Measurements from ENCODE around the gene REXO1. TPM values are rescaled to one million over a fixed set of nuclear protein-coding genes. Genes with fewer than 3 reads are reported as not detected.

The REXO1 gene
- total and polyA plus RNA-seq, 2 of the 8 experiments (the other 6 are each of a cell fraction or from before 2014, with no cell fraction given): 42.4 to 44.3 TPM

DNA sequence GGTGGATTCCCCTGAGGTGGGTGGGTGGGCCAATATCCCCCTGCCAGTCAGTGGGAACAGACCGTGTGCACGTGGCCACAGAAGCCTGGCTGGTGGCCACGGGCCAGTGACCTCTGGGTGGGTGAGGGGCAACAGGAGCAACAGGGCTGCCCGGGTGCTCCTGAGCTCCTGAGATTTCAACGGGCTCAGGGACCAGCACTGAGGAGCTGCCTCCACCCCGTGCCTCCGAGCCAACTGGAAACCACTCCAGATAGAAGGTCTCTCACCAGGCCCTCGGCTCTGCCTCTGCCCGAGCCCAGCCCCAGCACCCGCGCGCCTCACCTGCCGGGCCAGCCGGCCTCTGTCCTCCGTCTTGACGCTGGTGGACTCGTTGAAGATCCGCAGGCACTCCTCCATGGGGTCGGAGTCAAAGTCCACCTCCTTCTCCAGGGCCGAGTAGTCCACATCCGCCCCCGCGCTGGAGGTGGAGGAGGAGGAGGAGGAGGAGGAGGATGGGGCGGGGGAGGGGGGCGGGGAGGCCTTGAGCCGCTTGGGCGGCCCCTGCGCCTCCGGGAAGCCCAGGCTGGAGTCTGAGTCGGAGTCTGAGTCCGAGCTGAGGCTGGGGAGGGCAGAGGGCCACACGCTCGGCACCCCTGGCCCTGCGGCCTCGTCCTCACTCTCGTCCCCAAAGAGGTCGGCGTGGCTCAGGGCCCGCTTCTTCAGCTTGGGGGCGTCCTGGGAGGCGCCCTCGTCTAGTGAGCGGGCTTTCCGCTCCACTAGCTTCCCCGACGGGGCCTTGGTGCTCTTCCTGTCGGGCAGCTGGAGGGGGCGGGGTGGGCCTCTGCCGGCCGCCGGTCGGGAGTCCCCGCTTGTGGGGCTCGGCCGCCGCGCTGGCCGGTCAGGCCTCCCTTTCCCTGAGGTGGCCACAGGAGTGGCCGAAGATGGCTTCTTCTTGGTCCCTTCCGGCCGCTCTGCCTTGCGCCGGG is 21.4 kb downstream of the REXO1 start:
- H2BK20ac ChIP-seq (ENCODE audit: low read length): no peak overlapping the region
- peak overlapping the region; percentile 46; the same call in 1 of the 2 replicates for H2BK15ac ChIP-seq (ENCODE audit: low read length)
- H3K9me3 ChIP-seq (ENCODE audit: insufficient read depth in 2 of 2, low read depth in 1 of 2, low read length in 1 of 2): no peaks in the 10 kb centered on the region
- no peak overlapping the region; the same call in 1 of the 2 replicates for H2AK5ac ChIP-seq (ENCODE audit: low read depth, low read length)
- H3K27ac ChIP-seq (ENCODE audit: low read depth, low read length): 0 out of 2 replicates have a peak overlapping the region, but pooled peaks have one; percentile 34
- H3K79me1 ChIP-seq (ENCODE audit: low read depth, low read length): peaks cover 6% of the 10 kb centered on the region
- H3K23me2 ChIP-seq (ENCODE audit: low read depth, low read length): peaks cover 2% of the 10 kb centered on the region; the same call in 1 of the 2 replicates
- peak overlapping the region; percentile 83 for H4K8ac ChIP-seq (ENCODE audit: extremely low read depth, insufficient read depth, low read length)
- 75% methylated on average over 42 of the region's 63 CpGs; no CpG with 5 or more reads in 1 of the 2 experiments for WGBS, 2 experiments (ENCODE audit: extremely low coverage in 1 of 2, insufficient coverage in 1 of 2, insufficient read length in 1 of 2, insufficient replicate concordance in 2 of 2, low coverage in 1 of 2, low lambda C conversion rate in 2 of 2, missing lambda C conversion rate in 1 of 2)
- peak overlapping the region; percentile 87 for H3K18ac ChIP-seq (ENCODE audit: extremely low read depth, low read length)
- ChIA-PET POLR2A (ENCODE audit: partially characterized antibody) (interaction anchor here (0.6 to 1.6 kb wide), 8 partner anchors 9 to 451 kb away, joined by 3 to 5 read pairs (median 3); no protein-coding TSS in a partner anchor), CTCF (ENCODE audit: partially characterized antibody) (interaction anchor here (0.6 to 16.5 kb wide), 37 partner anchors 9 to 434 kb away, joined by 3 to 228 read pairs (median 4); no protein-coding TSS in a partner anchor)
- H2BK5ac ChIP-seq (ENCODE audit: low read depth, low read length): peak overlapping the region; percentile 78; the same call in 1 of the 2 replicates
- peaks cover 3 to 17% (median 4%) of the 10 kb centered on the region in 4 experiments; a peak in 3 of 8 replicates for H3K36me3 ChIP-seq (ENCODE audit: control insufficient read depth in 2 of 4, insufficient read depth in 4 of 4, low read length in 3 of 4)
- H3K4ac ChIP-seq (replicated peaks; ENCODE audit: insufficient read length, low read depth, low read length): peak overlapping the region; percentile 85
- H3K14ac ChIP-seq (ENCODE audit: insufficient read length): no peak overlapping the region
- no peak overlapping the region for H3K23ac ChIP-seq (ENCODE audit: insufficient read length)
- peaks cover 0 to 7% of the 10 kb centered on the region in 2 experiments for H4K20me1 ChIP-seq (replicated peaks in 1 of 2; ENCODE audit: control insufficient read depth in 1 of 2, insufficient read depth in 2 of 2, low read length in 2 of 2)
- FAIRE-seq (no peak), DNase-seq (ENCODE audit: low read depth in 1 of 2, low spot score in 2 of 2) (peak in 1 of 2 experiments; percentile 69)
- 0 out of 8 replicates have a peak overlapping the region, but pooled peaks of 1 of the 4 experiments have one; percentile 14 for H3K4me3 ChIP-seq (ENCODE audit: extremely low read depth in 1 of 4, insufficient read depth in 2 of 4, low read depth in 3 of 4, low read length in 4 of 4)
- 0 out of 2 replicates have a peak overlapping the region, but pooled peaks have one; percentile 75 for H2BK12ac ChIP-seq (ENCODE audit: low read depth, low read length)
- H2AFZ ChIP-seq (ENCODE audit: low read length): no peak overlapping the region
- no peak overlapping the region for H2BK120ac ChIP-seq (replicated peaks; ENCODE audit: low read depth, low read length)
- peak overlapping the region; percentile 46 for H3K56ac ChIP-seq (replicated peaks; ENCODE audit: insufficient read length, low read depth, low read length)
- no peak overlapping the region for H3K9ac ChIP-seq (replicated peaks in 1 of 4; ENCODE audit: extremely low read depth in 1 of 4, low read depth in 3 of 4, low read length in 3 of 4)
- peak overlapping the region; percentile 93 for H4K91ac ChIP-seq (replicated peaks; ENCODE audit: insufficient read length, low read length)
- no peaks in the 10 kb centered on the region for H3K27me3 ChIP-seq (replicated peaks in 1 of 4; ENCODE audit: control insufficient read depth in 3 of 4, extremely low read depth in 1 of 4, insufficient read depth in 3 of 4, low read length in 3 of 4)
- peak overlapping the region; percentile 43 to 54; a peak in 3 of 4 replicates for H3K4me2 ChIP-seq (ENCODE audit: insufficient read depth in 1 of 2, low read depth in 2 of 2, low read length in 2 of 2)
- TF ChIP-seq EGR1 (IDR thresholded peaks at IDR 0.05; ENCODE audit: borderline replicate concordance, low read depth, low read length) (peak; percentile 34; the same call in 1 of the 2 replicates), FOSL1 (IDR thresholded peaks at IDR 0.05; ENCODE audit: insufficient read depth, low read depth, low read length) (no peak)
- peak overlapping the region; percentile 86 for H4K5ac ChIP-seq (ENCODE audit: insufficient read length, low read depth, low read length)
- peaks cover 0 to 16% of the 10 kb centered on the region in 2 experiments; a peak in 2 of 4 replicates for H3K79me2 ChIP-seq (ENCODE audit: control insufficient read depth in 1 of 2, insufficient read depth in 2 of 2, low read length in 2 of 2)
- H3K4me1 ChIP-seq (replicated peaks in 1 of 4; ENCODE audit: control insufficient read depth in 3 of 4, insufficient read depth in 4 of 4, low read length in 3 of 4): peaks cover 0 to 14% (median 8%) of the 10 kb centered on the region in 4 experiments; a peak in 6 of 7 replicates

Measured in H1 (cell line).